ENCODE measurements around the gene PIK3C2G. TPM values are rescaled to one million over a fixed set of nuclear protein-coding genes. Genes with fewer than 3 reads are reported as not detected.
"Not testable (repeated sequence)": the region's sequence is repeated elsewhere in the genome, so short reads cannot be mapped to it uniquely, and the experiment has no call there.

PIK3C2G gene
- total RNA-seq, 4 donors from 2014 or later, result 17.9 to 27.7 (median 26.6) TPM

GRCh38 chr12:18487509-18487908 lies 226.2 kb downstream of the PIK3C2G start:
- intact Hi-C loops (cut with DNase I; ENCODE audit: low total_unique reads), result no loop called here
- DNase-seq (ENCODE audit: low spot score in 2 of 2), result no peak
- H3K4me3 ChIP-seq (ENCODE audit: low read depth, poor library complexity, severe bottlenecking), result no peak overlapping the region
- TF ChIP-seq, protein P1, sequence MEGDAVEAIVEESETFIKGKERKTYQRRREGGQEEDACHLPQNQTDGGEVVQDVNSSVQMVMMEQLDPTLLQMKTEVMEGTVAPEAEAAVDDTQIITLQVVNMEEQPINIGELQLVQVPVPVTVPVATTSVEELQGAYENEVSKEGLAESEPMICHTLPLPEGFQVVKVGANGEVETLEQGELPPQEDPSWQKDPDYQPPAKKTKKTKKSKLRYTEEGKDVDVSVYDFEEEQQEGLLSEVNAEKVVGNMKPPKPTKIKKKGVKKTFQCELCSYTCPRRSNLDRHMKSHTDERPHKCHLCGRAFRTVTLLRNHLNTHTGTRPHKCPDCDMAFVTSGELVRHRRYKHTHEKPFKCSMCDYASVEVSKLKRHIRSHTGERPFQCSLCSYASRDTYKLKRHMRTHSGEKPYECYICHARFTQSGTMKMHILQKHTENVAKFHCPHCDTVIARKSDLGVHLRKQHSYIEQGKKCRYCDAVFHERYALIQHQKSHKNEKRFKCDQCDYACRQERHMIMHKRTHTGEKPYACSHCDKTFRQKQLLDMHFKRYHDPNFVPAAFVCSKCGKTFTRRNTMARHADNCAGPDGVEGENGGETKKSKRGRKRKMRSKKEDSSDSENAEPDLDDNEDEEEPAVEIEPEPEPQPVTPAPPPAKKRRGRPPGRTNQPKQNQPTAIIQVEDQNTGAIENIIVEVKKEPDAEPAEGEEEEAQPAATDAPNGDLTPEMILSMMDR (IDR thresholded peaks at IDR 0.05), result no peak
- TF ChIP-seq POLR2A (IDR thresholded peaks at IDR 0.05), result no peak
- 83 to 86% methylated on average over 3 of the region's 3 CpGs for WGBS, 2 donors

- TF ChIP-seq, protein P1 (IDR thresholded peaks at IDR 0.05), result no peak
- no peak for TF ChIP-seq POLR2A (IDR thresholded peaks at IDR 0.05)
- no peak for DNase-seq (ENCODE audit: low spot score in 2 of 2)
- WGBS, 2 donors, result 88 to 90% methylated on average over 2 of the region's 2 CpGs
- intact Hi-C loops (cut with DNase I; ENCODE audit: low total_unique reads), result no loop called here
- H3K4me3 ChIP-seq (ENCODE audit: low read depth, poor library complexity, severe bottlenecking), result no peak overlapping the region
Measured at GRCh38 chr12:18492372-18493025, 231.2 kb downstream of the PIK3C2G start.

GRCh38 chr12:18496156-18496555 lies 234.8 kb downstream of the PIK3C2G start:
- no peak overlapping the region for H3K4me3 ChIP-seq (ENCODE audit: low read depth, poor library complexity, severe bottlenecking)
- intact Hi-C loops (cut with DNase I; ENCODE audit: low total_unique reads), result no loop called here
- 89 to 91% methylated on average over 2 of the region's 2 CpGs for WGBS, 2 donors
- no peak for TF ChIP-seq POLR2A (IDR thresholded peaks at IDR 0.05)
- TF ChIP-seq, protein P1 (IDR thresholded peaks at IDR 0.05), result no peak
- no peak for DNase-seq (ENCODE audit: low spot score in 2 of 2)

DNA sequence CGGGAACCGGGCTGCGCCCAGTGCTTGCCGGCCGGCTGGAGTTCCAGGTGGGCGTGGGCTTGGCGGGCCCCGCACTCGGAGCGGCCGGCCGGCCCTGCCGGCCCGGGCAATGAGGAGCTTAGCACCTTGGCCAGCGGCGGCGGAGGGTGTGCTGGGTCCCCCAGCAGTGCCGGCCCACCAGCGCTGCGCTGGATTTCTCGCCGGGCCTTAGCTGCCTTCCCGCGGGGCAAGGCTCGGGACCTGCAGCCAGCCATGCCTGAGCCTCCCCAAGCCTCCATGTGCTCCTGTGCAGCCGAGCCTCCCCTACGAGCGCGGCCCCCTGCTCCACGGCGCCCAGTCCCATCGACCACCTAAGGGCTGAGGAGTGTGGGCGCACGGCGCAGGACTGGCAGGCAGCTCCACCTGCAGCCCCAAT lies 238.8 kb downstream of the PIK3C2G start:
- 97 to 98% methylated on average over 17 to 30 of the region's 35 CpGs for WGBS, 2 donors
- not testable (repeated sequence) for H3K4me3 ChIP-seq (ENCODE audit: low read depth, poor library complexity, severe bottlenecking); DNase-seq (ENCODE audit: low spot score in 2 of 2)
- intact Hi-C loops (cut with DNase I; ENCODE audit: low total_unique reads), result loop anchor here (10.0 kb wide), 1 partner anchor 1015 kb away; no protein-coding TSS in a partner anchor

GRCh38 chr12:18500736-18501135 lies 239.4 kb downstream of the PIK3C2G start:
- WGBS, 2 donors, result 96% methylated on average over 21 of the region's 21 CpGs

GRCh38 chr12:18502422-18502968 lies 241.2 kb downstream of the PIK3C2G start:
- WGBS, 2 donors, result 94 to 95% methylated on average over 7 of the region's 7 CpGs

More at GRCh38 chr12:18500736-18501135, 239.4 kb downstream of the PIK3C2G start:
- not testable (repeated sequence) for H3K4me3 ChIP-seq (ENCODE audit: low read depth, poor library complexity, severe bottlenecking); DNase-seq (ENCODE audit: low spot score in 2 of 2)
- intact Hi-C loops (cut with DNase I; ENCODE audit: low total_unique reads), result loop anchor here (10.0 kb wide), 1 partner anchor 1014 kb away; no protein-coding TSS in a partner anchor

More at GRCh38 chr12:18502422-18502968, 241.2 kb downstream of the PIK3C2G start:
- intact Hi-C loops (cut with DNase I; ENCODE audit: low total_unique reads), result loop anchor here (10.0 kb wide), 1 partner anchor 1012 kb away; no protein-coding TSS in a partner anchor
- no peak for TF ChIP-seq POLR2A (IDR thresholded peaks at IDR 0.05)
- TF ChIP-seq, protein P1 (IDR thresholded peaks at IDR 0.05), result no peak
- no peak for DNase-seq (ENCODE audit: low spot score in 2 of 2)
- no peak overlapping the region for H3K4me3 ChIP-seq (ENCODE audit: low read depth, poor library complexity, severe bottlenecking)

Data from lower leg skin (tissue), 4 donors.